ENCODE data around the gene SCNN1A.

DNA sequence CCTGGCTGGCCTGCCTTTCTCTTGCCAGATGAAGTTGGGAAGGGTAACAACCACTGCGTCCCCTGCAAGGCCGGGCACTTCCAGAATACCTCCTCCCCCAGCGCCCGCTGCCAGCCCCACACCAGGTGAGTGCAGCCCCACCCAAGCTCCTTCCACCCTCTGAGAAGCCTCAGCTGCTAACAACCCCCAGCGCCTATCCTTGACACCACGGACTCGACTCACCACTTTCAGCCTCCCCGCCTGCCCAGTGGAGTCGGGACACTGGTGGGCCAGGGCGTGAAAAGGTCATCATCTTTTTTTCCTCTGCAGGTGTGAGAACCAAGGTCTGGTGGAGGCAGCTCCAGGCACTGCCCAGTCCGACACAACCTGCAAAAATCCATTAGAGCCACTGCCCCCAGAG lies 10.7 kb upstream of the SCNN1A start:
- TF ChIP-seq CTCF (IDR thresholded peaks at IDR 0.05) = no peak
- TF ChIP-seq POLR2A (IDR thresholded peaks at IDR 0.05) = no peak

Measured in adrenal gland (tissue), 5 donors.